Measurements from ENCODE around the gene IGSF3.
"Not testable (repeated sequence)": the region's sequence is repeated elsewhere in the genome, so short reads cannot be mapped to it uniquely, and the experiment has no call there.

GRCh38 chr1:116644993-116645392, 22.5 kb downstream of the IGSF3 start:
- not testable (repeated sequence) for TF ChIP-seq CTCF, POLR2A (IDR thresholded peaks at IDR 0.05)
